Eye (tissue), 1 donor: ENCODE data around the gene CDCA8.
A peak's percentile ranks its signal among the peaks of the same experiment; 100 is the strongest.

ENCODE experiments used
- DNase-seq: peaks from one replicate; pipeline ENCODE4 v3.0.0-alpha.2; 2015

CDCA8 gene

GRCh38 chr1:37692078-37692833 is at the start of gene CDCA8:
TSS of gene CDCA8 (plus strand) at chr1:37692516. CDS start at chr1:37692691, 175 bp downstream.
- DNase-seq: peak; percentile 99

GRCh38 chr1:37647281-37647680 is 45.0 kb upstream of the CDCA8 start:
- no peak for DNase-seq

- DNase-seq: no peak
Observed at GRCh38 chr1:37650173-37650572, 42.1 kb upstream of the CDCA8 start.

GRCh38 chr1:37650721-37651120 is 41.6 kb upstream of the CDCA8 start:
- no peak for DNase-seq

GRCh38 chr1:37651803-37652202 is 40.5 kb upstream of the CDCA8 start:
- DNase-seq: no peak

GRCh38 chr1:37652976-37653375 is 39.3 kb upstream of the CDCA8 start:
- DNase-seq: no peak

GRCh38 chr1:37653906-37654305 is 38.4 kb upstream of the CDCA8 start:
- DNase-seq: no peak

- no peak for DNase-seq
Observed at GRCh38 chr1:37655274-37655673, 37.0 kb upstream of the CDCA8 start.

GRCh38 chr1:37656026-37656425 is 36.3 kb upstream of the CDCA8 start:
- DNase-seq: no peak

- DNase-seq: no peak
Observed at GRCh38 chr1:37656881-37657280, 35.4 kb upstream of the CDCA8 start.

GRCh38 chr1:37657620-37658412 is 34.5 kb upstream of the CDCA8 start:
- no peak for DNase-seq

GRCh38 chr1:37658486-37658885 is 33.8 kb upstream of the CDCA8 start:
- DNase-seq: no peak

GRCh38 chr1:37660664-37661063 is 31.7 kb upstream of the CDCA8 start:
- DNase-seq: peak; percentile 65

GRCh38 chr1:37661401-37661800 is 30.9 kb upstream of the CDCA8 start:
- DNase-seq: no peak

GRCh38 chr1:37662031-37662755 is 30.1 kb upstream of the CDCA8 start:
- DNase-seq: no peak

GRCh38 chr1:37663426-37664000 is 28.8 kb upstream of the CDCA8 start:
- peak; percentile 61 for DNase-seq

GRCh38 chr1:37666241-37666867 is 26.0 kb upstream of the CDCA8 start:
- no peak for DNase-seq

- peak; percentile 88 for DNase-seq
Observed at GRCh38 chr1:37667023-37667671, 25.2 kb upstream of the CDCA8 start.

GRCh38 chr1:37670133-37670532 is 22.2 kb upstream of the CDCA8 start:
- DNase-seq: no peak

- no peak for DNase-seq
Observed at GRCh38 chr1:37671261-37671660, 21.1 kb upstream of the CDCA8 start.

GRCh38 chr1:37672136-37672870 is 20.0 kb upstream of the CDCA8 start:
- DNase-seq: no peak
